IMR-90 (cell line): ENCODE measurements around the gene NRCAM. TPM values are rescaled to one million over a fixed set of nuclear protein-coding genes. Genes with fewer than 3 reads are reported as not detected.

Experiments
- ATAC-seq: fragments of 200-7000 bp; cut with Tn5 transposase; 2 replicates; pipeline ENCODE4 v1.9.1; 2020; ENCODE audit warnings: low read depth, mild to moderate bottlenecking, moderate library complexity
- BruUV-seq: library from RNA; stranded (reverse); fragments of 400-500 nt; replicated peaks from 2 replicates; lab custom pipeline; 2021; lab: Mats Ljungman, UMichigan
- CTCF ChIA-PET: fragments of 300-600 bp; formaldehyde crosslinking; extraction: SDS; loops from one replicate; lab custom pipeline; 2021; ENCODE audit warnings: antibody characterized with exemption; lab: Yijun Ruan, JAX
- POLR2A ChIA-PET: fragments of 300-600 bp; sonication (Branson Sonifier 250); formaldehyde crosslinking; loops from one replicate; lab custom pipeline; 2022; ENCODE audit warnings: antibody characterized with exemption; ENCODE audit not compliant: unreplicated experiment; lab: Charles Lee
- DNase-seq: peaks from one replicate; pipeline ENCODE4 v3.0.0; 2013
- H2AFZ ChIP-seq: replicated peaks from 2 replicates; pipeline ENCODE3; 2013; ENCODE audit warnings: low read length, mild to moderate bottlenecking; ENCODE audit not compliant: poor library complexity
- H2AK5ac ChIP-seq: 2 replicates; pipeline ENCODE4 v1.6.1; 2013; ENCODE audit warnings: low read depth, low read length, inconsistent platforms
- H2AK9ac ChIP-seq: replicated peaks from 2 replicates; pipeline ENCODE3; 2013; ENCODE audit warnings: mild to moderate bottlenecking, low read depth, low read length, moderate library complexity; ENCODE audit not compliant: poor library complexity
- H2BK120ac ChIP-seq: 2 replicates; pipeline ENCODE4 v1.6.1; 2013; ENCODE audit warnings: low read depth, low read length, inconsistent platforms
- H2BK15ac ChIP-seq: 3 replicates; pipeline ENCODE4 v1.6.1; 2013; ENCODE audit warnings: low read depth, low read length, inconsistent platforms
- H2BK20ac ChIP-seq: 2 replicates; pipeline ENCODE4 v1.6.1; 2013; ENCODE audit warnings: low read depth, mild to moderate bottlenecking, inconsistent platforms, low read length, moderate library complexity
- H2BK5ac ChIP-seq: 2 replicates; pipeline ENCODE4 v1.6.1; 2013; ENCODE audit warnings: mild to moderate bottlenecking, low read depth, low read length, inconsistent platforms; ENCODE audit not compliant: poor library complexity, severe bottlenecking
- H3K14ac ChIP-seq: replicated peaks from 2 replicates; pipeline ENCODE4 v1.6.1; 2013; ENCODE audit warnings: low read depth, low read length, inconsistent platforms
- H3K18ac ChIP-seq: 2 replicates; pipeline ENCODE4 v1.6.1; 2013; ENCODE audit warnings: low read depth, low read length, control low read depth
- H3K23ac ChIP-seq: 2 replicates; pipeline ENCODE4 v1.6.1; 2013; ENCODE audit warnings: low read depth, low read length, inconsistent platforms
- H3K27ac ChIP-seq: 2 replicates; pipeline ENCODE4 v1.5.1; 2013; ENCODE audit warnings: mild to moderate bottlenecking, control low read depth, low read length; ENCODE audit not compliant: insufficient read depth
- H3K27me3 ChIP-seq: 2 replicates; pipeline ENCODE4 v1.6.1; 2013; ENCODE audit warnings: low read length; ENCODE audit not compliant: control insufficient read depth, insufficient read depth
- H3K36me3 ChIP-seq: 2 replicates; pipeline ENCODE4 v1.6.1; 2013; ENCODE audit warnings: low read length, mixed read lengths; ENCODE audit not compliant: control insufficient read depth, insufficient read depth
- H3K4ac ChIP-seq: 2 replicates; pipeline ENCODE4 v1.6.1; 2013; ENCODE audit warnings: low read depth, low read length, inconsistent platforms
- H3K4me1 ChIP-seq: 2 replicates; pipeline ENCODE4 v1.6.1; 2013; ENCODE audit warnings: low read length, mixed read lengths; ENCODE audit not compliant: control insufficient read depth, insufficient read depth
- H3K4me2 ChIP-seq: 2 replicates; pipeline ENCODE4 v1.6.1; 2013; ENCODE audit warnings: low read depth, mild to moderate bottlenecking, control low read depth, low read length, moderate library complexity
- H3K4me3 ChIP-seq: 2 replicates; pipeline ENCODE4 v1.5.1; 2013; ENCODE audit warnings: low read depth, mild to moderate bottlenecking, control low read depth, low read length, moderate library complexity; ENCODE audit not compliant: insufficient read depth
- H3K56ac ChIP-seq: 2 replicates; pipeline ENCODE4 v1.6.1; 2013; ENCODE audit warnings: low read length, inconsistent platforms; ENCODE audit not compliant: insufficient read depth; ENCODE audit errors: extremely low read depth
- H3K79me1 ChIP-seq, 2 experiments: 2 replicates each; pipeline ENCODE4 v1.6.1; 2013; ENCODE audit warnings: low read length in 2 of 2, inconsistent platforms in 1 of 2, low read depth in 1 of 2
- H3K9ac ChIP-seq: 2 replicates; pipeline ENCODE4 v1.6.1; 2013; ENCODE audit warnings: low read depth, low read length, control low read depth
- H3K9me1 ChIP-seq: 2 replicates; pipeline ENCODE4 v1.6.1; 2013; ENCODE audit warnings: low read length, inconsistent platforms; ENCODE audit not compliant: insufficient read depth
- H3K9me3 ChIP-seq: 2 replicates; pipeline ENCODE4 v1.6.1; 2013; ENCODE audit warnings: low read length; ENCODE audit not compliant: control insufficient read depth, insufficient read depth
- H4K20me1 ChIP-seq: 2 replicates; pipeline ENCODE4 v1.6.1; 2013; ENCODE audit warnings: low read length, inconsistent platforms; ENCODE audit not compliant: insufficient read depth
- H4K5ac ChIP-seq: 2 replicates; pipeline ENCODE4 v1.6.1; 2013; ENCODE audit warnings: mild to moderate bottlenecking, low read depth, low read length, control low read depth
- H4K8ac ChIP-seq, 2 experiments: 2 replicates each; pipeline ENCODE4 v1.6.1; 2013; ENCODE audit warnings: low read depth in 2 of 2, low read length in 2 of 2, control low read depth in 1 of 2, inconsistent platforms in 1 of 2
- H4K91ac ChIP-seq: 2 replicates; pipeline ENCODE4 v1.6.1; 2013; ENCODE audit warnings: low read depth, low read length, inconsistent platforms; ENCODE audit not compliant: insufficient read depth
- BHLHE40 ChIP-seq: fragments of 150-350 bp; IDR thresholded peaks from 2 replicates; pipeline ENCODE4 v1.6.1; 2016; ENCODE audit warnings: mild to moderate bottlenecking, low read depth, low read length
- CEBPB ChIP-seq: IDR thresholded peaks from 2 replicates; pipeline ENCODE4 v1.6.1; 2012; ENCODE audit warnings: low read depth, low read length, improper control_type of control experiment
- FOS ChIP-seq: fragments of 150-350 bp; IDR thresholded peaks from 2 replicates; pipeline ENCODE4 v1.6.1; 2016; ENCODE audit warnings: low read depth, low read length
- MXI1 ChIP-seq: IDR thresholded peaks from 2 replicates; pipeline ENCODE4 v1.6.1; 2012; ENCODE audit warnings: low read depth, mild to moderate bottlenecking, low read length, moderate library complexity, borderline replicate concordance
- RAD21 ChIP-seq: IDR thresholded peaks from 2 replicates; pipeline ENCODE4 v1.6.1; 2012; ENCODE audit warnings: low read length, improper control_type of control experiment
- RCOR1 ChIP-seq: IDR thresholded peaks from 2 replicates; pipeline ENCODE4 v1.6.1; 2012; ENCODE audit warnings: mild to moderate bottlenecking, low read length, improper control_type of control experiment; ENCODE audit not compliant: insufficient replicate concordance
- RFX5 ChIP-seq: IDR thresholded peaks from 2 replicates; pipeline ENCODE4 v1.8.0; 2012; ENCODE audit warnings: low read depth, mild to moderate bottlenecking, low read length, moderate library complexity
- whole genome bisulfite sequencing, 2 experiments: methylation state at CpG; one replicate each; pipeline versions ENCODE4 v1.1.5 to v1.1.7; 2013; ENCODE audit warnings: missing lambda C conversion rate in 2 of 2; ENCODE audit not compliant: insufficient read length in 1 of 2; ENCODE audit errors: extremely low coverage in 2 of 2; 5-methylcytosine and 5-hydroxymethylcytosine counted together
- dilution Hi-C: fragments of 300-500 bp; cut with HindIII; formaldehyde crosslinking; loops from one replicate; pipeline ENCODE4 v1.14.3; 2018; ENCODE audit warnings: low sequenced_read_pairs; ENCODE audit not compliant: unreplicated experiment
- in situ Hi-C: fragments of 300-500 bp; cut with MboI; formaldehyde crosslinking; loops from 3 replicates; pipeline ENCODE4 v1.14.3; 2019; ENCODE audit warnings: low sequenced_read_pairs, inconsistent platforms, mixed read lengths
- intact Hi-C: fragments of 100-400 bp; cut with micrococcal nuclease; formaldehyde crosslinking; loops from 2 replicates; pipeline ENCODE4 v1.10.0; 2022
- polyA plus RNA-seq, 3 experiments: library from polyadenylated mRNA; depleted of rRNA; stranded (reverse); fragments of >200 nt; gene quantifications; 2 replicates each; pipeline ENCODE4 v1.2.3, GENCODE V29; 2012; ENCODE audit warnings: low replicate concordance in 1 of 3
- total RNA-seq: library from RNA; depleted of rRNA; stranded (reverse); fragments of >200 nt; gene quantifications from 2 replicates; pipeline ENCODE4 v1.2.3, GENCODE V29; 2012
- TF ChIP-seq, protein P1 (sequence below): fragments of 150-350 bp; IDR thresholded peaks from 2 replicates; pipeline ENCODE4 v1.6.1; 2016; ENCODE audit warnings: low read depth, mild to moderate bottlenecking, low read length, moderate library complexity, borderline replicate concordance

Gene NRCAM
- total and polyA plus RNA-seq, 2 of the 4 experiments (the other 2 are of a cell fraction) = 0.46 to 1.1 TPM

DNA sequence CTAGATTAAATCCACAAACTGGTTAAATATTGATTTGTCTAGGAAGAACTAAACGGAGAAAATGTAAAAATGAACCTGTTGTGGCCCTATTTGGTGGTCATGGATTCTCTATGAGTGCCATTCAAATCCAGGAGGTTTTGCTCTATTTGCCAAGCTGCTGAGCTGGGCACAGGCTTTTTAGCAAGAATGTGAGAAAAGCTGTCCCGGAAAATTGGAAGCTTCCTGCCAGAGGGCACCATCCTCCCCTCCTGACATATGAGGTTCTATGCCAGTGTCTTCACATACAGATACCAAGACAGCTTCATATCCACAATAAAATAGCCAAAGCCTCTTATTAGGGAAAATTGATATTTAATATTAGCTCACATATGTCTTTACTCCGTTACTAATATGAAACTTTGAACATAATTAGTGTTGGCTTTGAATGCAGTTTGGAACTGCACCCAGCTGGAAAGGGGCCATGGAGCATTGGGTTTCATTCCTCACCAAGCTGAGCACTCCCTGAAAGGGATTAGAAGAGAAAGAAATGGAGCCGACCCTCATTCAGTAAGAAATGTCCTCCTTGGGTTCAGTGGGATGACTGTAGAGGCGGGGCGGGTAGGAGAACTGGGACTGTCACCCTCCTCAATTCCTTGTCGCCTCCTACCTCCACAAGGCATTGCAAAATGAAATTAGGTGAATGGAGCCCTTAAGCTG, 47.8 kb downstream of the NRCAM start:
- H2AK5ac ChIP-seq = no peak overlapping the region
- WGBS, 2 experiments = no CpG with 5 or more reads among the region's 7 CpGs
- H2BK20ac ChIP-seq = no peak overlapping the region
- no peak overlapping the region for H4K8ac ChIP-seq
- H3K27ac ChIP-seq = no peak overlapping the region
- H3K27me3 ChIP-seq = peaks cover 20% of the 10 kb centered on the region
- no peaks in the 10 kb centered on the region for H3K4me1 ChIP-seq
- no peak overlapping the region for H3K23ac ChIP-seq
- no peak overlapping the region for H3K4me3 ChIP-seq
- no peaks in the 10 kb centered on the region for H4K20me1 ChIP-seq
- dilution Hi-C loops = no loop called here
- in situ Hi-C loops = no loop called here
- no peak overlapping the region for H3K9ac ChIP-seq
- no peak overlapping the region for H2AFZ ChIP-seq
- no peak overlapping the region for H3K14ac ChIP-seq
- H3K4ac ChIP-seq = no peak overlapping the region
- no peaks in the 10 kb centered on the region for H3K9me3 ChIP-seq
- H3K79me1 ChIP-seq = no peaks in the 10 kb centered on the region
- TF ChIP-seq RFX5 = no peak
- TF ChIP-seq CEBPB = no peak
- TF ChIP-seq, protein P1, sequence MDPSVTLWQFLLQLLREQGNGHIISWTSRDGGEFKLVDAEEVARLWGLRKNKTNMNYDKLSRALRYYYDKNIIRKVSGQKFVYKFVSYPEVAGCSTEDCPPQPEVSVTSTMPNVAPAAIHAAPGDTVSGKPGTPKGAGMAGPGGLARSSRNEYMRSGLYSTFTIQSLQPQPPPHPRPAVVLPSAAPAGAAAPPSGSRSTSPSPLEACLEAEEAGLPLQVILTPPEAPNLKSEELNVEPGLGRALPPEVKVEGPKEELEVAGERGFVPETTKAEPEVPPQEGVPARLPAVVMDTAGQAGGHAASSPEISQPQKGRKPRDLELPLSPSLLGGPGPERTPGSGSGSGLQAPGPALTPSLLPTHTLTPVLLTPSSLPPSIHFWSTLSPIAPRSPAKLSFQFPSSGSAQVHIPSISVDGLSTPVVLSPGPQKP = no peak
- no peak for TF ChIP-seq RCOR1
- TF ChIP-seq BHLHE40 = no peak
- no peak for TF ChIP-seq MXI1
- TF ChIP-seq RAD21 = no peak
- no peak for TF ChIP-seq FOS
- H4K5ac ChIP-seq = no peak overlapping the region
- ATAC-seq (no peak), DNase-seq (no peak)
- H2BK5ac ChIP-seq = no peak overlapping the region
- CTCF ChIA-PET = no interaction called here
- H3K18ac ChIP-seq = no peak overlapping the region
- H4K91ac ChIP-seq = no peak overlapping the region
- no peak overlapping the region for H3K56ac ChIP-seq
- no peak overlapping the region for H2AK9ac ChIP-seq
- BruUV-seq = no TSS peak
- no peaks in the 10 kb centered on the region for H3K36me3 ChIP-seq
- H2BK120ac ChIP-seq = no peak overlapping the region
- intact Hi-C loops = no loop called here
- POLR2A ChIA-PET = interaction anchor here (0.5 kb wide), 1 partner anchor 259 kb away, joined by 3 read pairs; no protein-coding TSS in a partner anchor
- no peak overlapping the region for H3K4me2 ChIP-seq
- H2BK15ac ChIP-seq = no peak overlapping the region
- H3K9me1 ChIP-seq = no peaks in the 10 kb centered on the region
